Fibroblast of skin of right biceps (primary cell): ENCODE measurements around the gene SCN11A.
"Not testable (repeated sequence)": the region's sequence is repeated elsewhere in the genome, so short reads cannot be mapped to it uniquely, and the experiment has no call there.

ENCODE experiments used
- DNase-seq: peaks from one replicate; pipeline ENCODE4 v3.0.0-alpha.2; 2013

The SCN11A gene

DNA sequence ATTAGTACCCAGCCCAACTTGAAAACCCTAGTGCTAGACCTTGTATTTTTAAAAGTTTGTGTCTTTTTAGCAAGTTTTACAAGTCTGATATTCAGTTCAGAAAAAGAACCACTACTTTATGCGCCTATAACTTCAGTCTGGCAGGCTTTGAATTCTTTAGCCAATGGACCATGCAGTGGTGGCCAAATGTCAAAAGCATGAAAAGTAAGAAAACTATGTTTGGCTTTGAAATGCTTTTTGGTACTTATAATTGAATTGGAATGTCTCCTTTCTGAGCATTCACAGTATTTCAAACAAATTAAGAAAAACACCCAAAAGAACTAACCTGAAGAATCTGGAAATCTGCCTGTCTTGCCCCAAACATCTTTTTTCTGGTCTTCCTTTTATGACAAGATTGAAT is 12.9 kb upstream of the SCN11A start:
- peak; percentile 51 for DNase-seq

GRCh38 chr3:39063143-39063542 is 11.4 kb upstream of the SCN11A start:
- DNase-seq: no peak

DNA sequence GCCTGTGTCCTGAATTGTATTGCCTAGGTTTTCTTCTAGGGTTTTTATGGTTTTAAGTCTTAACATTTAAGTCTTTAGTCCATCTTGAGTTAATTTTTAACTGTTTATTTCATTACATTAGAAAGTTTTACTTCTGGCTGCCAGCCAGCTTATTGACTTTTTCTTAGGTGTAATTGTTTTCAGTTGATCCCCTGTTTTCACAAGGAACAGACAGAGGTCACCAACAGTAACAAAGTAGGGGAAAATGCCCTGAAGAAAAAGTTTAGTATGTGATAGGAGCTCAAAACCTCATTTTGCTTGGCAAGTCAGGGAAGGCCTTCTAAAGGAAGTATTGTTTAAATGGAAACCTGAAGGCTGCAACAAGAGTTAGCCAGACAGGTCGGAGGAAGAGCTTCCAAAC is 10.4 kb upstream of the SCN11A start:
- no peak for DNase-seq

DNA sequence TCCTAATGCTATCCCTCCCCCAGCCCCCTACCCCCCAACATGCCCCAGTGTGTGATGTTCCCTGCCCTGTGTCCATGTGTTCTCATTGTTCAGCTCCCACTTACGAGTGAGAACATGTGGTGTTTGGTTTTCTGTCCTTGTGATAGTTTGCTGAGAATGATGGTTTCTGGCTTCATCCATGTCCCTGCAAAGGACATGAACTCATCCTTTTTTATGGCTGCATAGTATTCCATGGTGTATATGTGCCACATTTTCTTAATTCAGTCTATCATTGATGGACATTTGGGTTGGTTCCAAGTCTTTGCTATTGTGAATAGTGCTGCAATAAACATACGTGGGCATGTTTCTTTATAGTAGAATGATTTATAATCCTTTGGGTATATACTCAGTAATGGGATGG is 9.5 kb upstream of the SCN11A start:
- not testable (repeated sequence) for DNase-seq

GRCh38 chr3:39056151-39056550 is 4.4 kb upstream of the SCN11A start:
- no peak for DNase-seq

DNA sequence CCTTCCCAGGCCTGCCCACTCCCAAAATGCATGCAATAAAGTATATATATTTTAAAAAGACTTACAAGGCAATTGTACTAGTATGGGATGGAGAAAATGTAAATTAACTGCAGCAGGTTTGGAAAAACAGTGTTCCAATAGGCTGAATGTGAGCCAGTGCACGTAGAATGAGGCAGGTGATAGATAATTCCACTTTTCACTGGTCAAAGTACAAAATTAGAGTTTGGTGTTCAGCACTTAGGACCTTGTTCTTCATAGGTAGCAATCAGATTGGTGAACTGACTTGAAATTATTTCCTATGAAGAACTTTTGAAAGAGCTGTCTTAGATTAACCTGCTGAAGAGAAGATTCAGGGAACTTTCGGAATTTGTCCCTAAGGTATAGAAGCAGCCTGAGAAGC is 2.0 kb upstream of the SCN11A start:
- no peak for DNase-seq

DNA sequence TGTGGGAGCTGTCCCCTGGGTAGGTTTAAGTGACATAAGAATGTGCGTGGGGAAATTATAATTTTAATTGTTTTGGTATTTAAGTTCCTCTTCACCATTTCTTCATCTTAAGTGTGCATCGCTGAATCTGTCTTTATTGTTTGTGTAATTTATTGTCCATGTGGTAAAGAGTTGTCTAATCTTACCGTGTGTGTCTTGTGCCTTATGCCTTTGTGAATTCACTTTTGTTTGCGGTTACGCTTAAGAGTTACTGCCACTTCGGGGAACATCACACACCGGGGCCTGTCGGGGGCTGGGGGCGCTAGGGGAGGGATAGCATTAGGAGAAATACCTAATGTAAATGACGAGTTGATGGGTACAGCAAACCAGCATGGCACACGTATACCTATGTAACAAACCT is 839 bp upstream of the SCN11A start:
- DNase-seq: no peak

- no peak for DNase-seq
These were observed 1.7 kb downstream of the SCN11A start for GRCh38 chr3:39050029-39050428.

DNA sequence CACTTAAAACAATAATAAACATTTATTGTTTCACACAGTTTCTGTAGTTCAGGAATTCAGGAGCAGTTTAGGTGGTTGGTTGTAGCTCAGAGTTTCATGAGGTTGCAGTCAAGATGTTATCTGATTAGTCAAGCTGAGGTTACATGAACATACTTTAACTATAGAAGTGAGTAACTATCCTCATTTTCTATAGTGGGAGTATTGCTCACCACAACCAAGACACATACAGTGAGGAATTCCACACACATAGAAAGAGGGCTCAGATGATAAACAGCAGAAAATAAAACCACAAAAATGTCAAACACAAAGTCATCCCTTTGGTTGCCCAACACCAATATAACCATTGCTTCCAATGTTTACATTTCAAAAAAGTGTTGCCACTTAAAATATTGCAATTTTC is 13.6 kb downstream of the SCN11A start:
- DNase-seq: peak; percentile 93

DNA sequence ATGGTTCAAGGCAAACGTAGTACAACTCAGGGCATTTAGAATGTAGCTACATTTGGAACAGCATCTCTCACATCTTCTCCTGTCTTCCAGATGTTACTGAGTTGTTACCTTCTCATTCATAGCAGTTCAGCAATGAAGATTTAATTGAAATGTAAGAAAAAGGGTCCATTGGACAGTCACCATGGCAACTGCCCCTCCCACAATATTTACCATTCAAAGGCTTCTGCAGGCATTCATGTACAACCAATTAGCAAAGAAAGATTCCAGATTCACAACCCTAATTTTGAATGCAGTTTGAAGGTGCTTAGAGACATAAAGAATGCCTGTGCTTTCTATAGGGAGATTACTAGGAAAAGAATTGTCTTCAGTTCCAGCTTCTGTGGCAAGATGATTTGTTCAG is 22.2 kb downstream of the SCN11A start:
- DNase-seq: no peak

GRCh38 chr3:39028546-39028945 is 23.2 kb downstream of the SCN11A start:
- DNase-seq: no peak

DNA sequence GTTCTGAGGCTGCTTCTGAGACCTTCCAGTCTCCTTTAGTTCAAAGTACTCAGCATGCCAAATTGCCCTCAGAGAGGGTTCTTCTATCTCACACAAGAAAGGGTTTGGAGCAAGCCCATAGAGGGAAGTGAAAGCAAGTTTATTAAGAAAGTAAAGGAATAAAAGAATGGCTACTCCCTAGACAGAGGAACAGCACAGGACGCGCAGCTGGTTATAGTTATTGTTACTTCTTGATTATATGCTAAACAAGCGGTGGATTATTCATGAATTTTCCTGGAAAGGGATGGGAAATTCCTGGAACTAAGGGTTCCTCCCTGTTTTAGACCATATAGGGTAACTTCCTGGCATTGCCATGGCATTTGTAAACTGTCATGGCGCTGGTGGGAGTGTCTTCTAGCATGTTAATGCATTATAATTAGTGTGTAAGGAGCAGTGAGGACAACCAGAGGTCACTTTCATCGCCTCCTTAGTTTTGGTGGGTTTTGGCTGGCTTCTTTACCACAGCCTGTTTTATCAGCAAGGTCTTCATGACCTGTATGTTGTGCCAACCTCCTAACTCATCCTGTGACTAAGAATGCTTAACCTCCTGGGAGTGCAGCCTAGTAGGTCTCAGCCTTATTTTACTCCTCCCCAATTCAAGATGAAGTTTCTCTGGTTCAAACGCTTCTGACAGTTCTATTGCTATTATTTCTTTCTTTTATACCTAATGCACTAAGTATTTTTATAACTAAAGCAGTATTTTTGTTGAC is 26.3 kb downstream of the SCN11A start:
- peak; percentile 3 for DNase-seq

GRCh38 chr3:39024497-39024896 is 27.2 kb downstream of the SCN11A start:
- DNase-seq: no peak

DNA sequence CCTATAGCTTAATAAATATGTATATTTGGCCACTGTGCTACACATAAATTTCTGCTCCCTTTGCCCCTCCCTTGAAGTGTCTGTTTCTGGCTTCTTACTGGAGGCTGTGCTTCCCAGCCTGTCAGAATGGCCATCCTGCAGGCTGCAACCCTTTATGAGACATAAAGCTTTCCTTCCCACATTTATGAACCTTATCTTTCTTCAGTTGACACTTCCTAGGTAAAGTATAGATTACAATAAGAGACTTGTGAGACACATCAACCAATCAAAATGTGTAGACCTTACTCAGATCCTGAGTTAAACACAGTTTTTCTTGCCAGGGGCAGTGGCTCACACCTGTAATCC is 29.5 kb downstream of the SCN11A start:
- DNase-seq: no peak

GRCh38 chr3:39021465-39022285 is 30.1 kb downstream of the SCN11A start:
- no peak for DNase-seq

GRCh38 chr3:39021029-39021428 is 30.7 kb downstream of the SCN11A start:
- DNase-seq: no peak

- no peak for DNase-seq
These were observed 32.4 kb downstream of the SCN11A start for GRCh38 chr3:39019299-39019698.

DNA sequence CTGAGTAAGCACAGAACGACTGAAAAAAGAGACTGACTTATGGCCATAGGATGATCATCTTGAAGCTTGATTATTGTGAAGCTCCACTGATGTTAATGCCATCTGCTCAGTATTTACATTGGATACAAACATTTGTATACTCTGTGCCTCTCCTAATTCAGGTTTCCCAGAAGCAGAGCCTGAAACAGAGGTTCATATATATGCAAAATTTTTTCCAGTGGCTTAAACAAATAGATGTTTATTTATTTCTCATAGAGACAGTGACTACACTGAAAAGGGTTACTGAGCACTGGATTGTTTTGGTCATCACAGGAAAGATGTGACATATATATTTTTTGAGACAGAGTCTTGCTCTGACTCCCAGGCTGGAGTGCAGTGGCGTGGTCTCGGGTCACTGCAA is 36.3 kb downstream of the SCN11A start:
- no peak for DNase-seq

- no peak for DNase-seq
These were observed 37.7 kb downstream of the SCN11A start for GRCh38 chr3:39013921-39014509.

DNA sequence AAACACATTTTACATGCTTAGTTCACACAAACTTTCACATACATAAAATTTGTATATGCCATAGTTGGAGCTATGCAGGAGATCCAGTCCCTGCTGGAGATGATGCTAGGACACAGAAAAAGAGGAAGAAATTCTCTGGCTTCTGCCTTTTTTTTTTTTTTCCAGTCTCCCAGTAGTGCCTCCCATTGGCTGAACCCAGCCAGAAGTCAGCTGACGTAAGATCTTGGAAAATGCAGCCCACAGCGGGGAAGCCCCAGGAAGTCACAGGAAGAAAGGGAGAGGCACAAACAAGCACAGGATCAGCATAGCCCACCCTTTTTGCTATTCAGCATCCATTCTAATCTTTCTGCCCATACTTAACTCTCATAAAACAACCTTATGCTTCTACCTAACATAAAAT is 38.5 kb downstream of the SCN11A start:
- DNase-seq: peak; percentile 12

GRCh38 chr3:39011191-39011736 is 40.5 kb downstream of the SCN11A start:
- no peak for DNase-seq

GRCh38 chr3:39005295-39005694 is 46.4 kb downstream of the SCN11A start:
- DNase-seq: no peak
